ENCODE results near the gene SEC31A.

SEC31A gene

GRCh38 chr4:82890901-82891706 is at the start of gene SEC31A:
Gene SEC31A (minus strand): TSS chr4:82891153. CDS start chr4:82881936, 9,217 bp downstream.
- CTCF ChIA-PET: no interaction called here
- H3K4me1 ChIP-seq (ENCODE audit: control insufficient read depth, insufficient read depth, low read length): peaks cover 7% of the 10 kb centered on the region
- H3K9me3 ChIP-seq (ENCODE audit: control insufficient read depth, insufficient read depth, low read depth, low read length): no peaks in the 10 kb centered on the region
- peak within 1 kb of the TSS; percentile 91 for H3K27ac ChIP-seq (ENCODE audit: extremely low read depth, low read depth, low read length)
- H3K4me3 ChIP-seq (ENCODE audit: low read depth, low read length): peak within 1 kb of the TSS; percentile 81
- POLR2A ChIA-PET: interaction anchor here (1.1 to 1.8 kb wide), 2 partner anchors 121 to 144 kb away, joined by 3 to 6 read pairs; partner anchors contain the start of gene COPS4
- H3K36me3 ChIP-seq (ENCODE audit: control insufficient read depth in 2 of 2, insufficient read depth in 1 of 2, low read length in 2 of 2): peaks cover 11 to 32% of the 10 kb centered on the region in 2 experiments
- TF ChIP-seq KLF7 (tag by site-specific recombination; IDR thresholded peaks at IDR 0.05; ENCODE audit: borderline replicate concordance): peak; percentile 90; the same call in 1 of the 2 replicates
- TF ChIP-seq SP3 (tag by site-specific recombination; IDR thresholded peaks at IDR 0.05): peak; percentile 92
- no peak for TF ChIP-seq OSR2 (tag by site-specific recombination; IDR thresholded peaks at IDR 0.05)
- TF ChIP-seq REPIN1 (tag by site-specific recombination; IDR thresholded peaks at IDR 0.05; ENCODE audit: low read depth): 0 out of 2 replicates have a peak, but pooled peaks have one; percentile 22
- no peak for TF ChIP-seq ZFP3 (tag by site-specific recombination; IDR thresholded peaks at IDR 0.05; ENCODE audit: low read depth)
- TF ChIP-seq ZNF623 (tag by site-specific recombination; IDR thresholded peaks at IDR 0.05): no peak
- no peak for TF ChIP-seq ZNF704 (tag by site-specific recombination; IDR thresholded peaks at IDR 0.05)
- no peak for TF ChIP-seq ZNF366 (tag by site-specific recombination; conservative IDR thresholded peaks at IDR 0.05)
- TF ChIP-seq PRDM1 (tag by site-specific recombination; IDR thresholded peaks at IDR 0.05): 0 out of 2 replicates have a peak, but pooled peaks have one; percentile 11
- TF ChIP-seq ZNF561 (tag by site-specific recombination; IDR thresholded peaks at IDR 0.05; ENCODE audit: borderline replicate concordance): peak; percentile 69; the same call in 1 of the 2 replicates
- TF ChIP-seq, protein P1, sequence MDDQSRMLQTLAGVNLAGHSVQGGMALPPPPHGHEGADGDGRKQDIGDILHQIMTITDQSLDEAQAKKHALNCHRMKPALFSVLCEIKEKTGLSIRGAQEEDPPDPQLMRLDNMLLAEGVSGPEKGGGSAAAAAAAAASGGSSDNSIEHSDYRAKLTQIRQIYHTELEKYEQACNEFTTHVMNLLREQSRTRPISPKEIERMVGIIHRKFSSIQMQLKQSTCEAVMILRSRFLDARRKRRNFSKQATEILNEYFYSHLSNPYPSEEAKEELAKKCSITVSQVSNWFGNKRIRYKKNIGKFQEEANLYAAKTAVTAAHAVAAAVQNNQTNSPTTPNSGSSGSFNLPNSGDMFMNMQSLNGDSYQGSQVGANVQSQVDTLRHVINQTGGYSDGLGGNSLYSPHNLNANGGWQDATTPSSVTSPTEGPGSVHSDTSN (CRISPR knock-in tag; IDR thresholded peaks at IDR 0.05): peak; percentile 83
- peak; percentile 95 for TF ChIP-seq ZNF501 (tag by site-specific recombination; IDR thresholded peaks at IDR 0.05)
- peak; percentile 77 for TF ChIP-seq ZNF76 (tag by site-specific recombination; IDR thresholded peaks at IDR 0.05; ENCODE audit: borderline replicate concordance, low read depth)
- TF ChIP-seq ZNF274 (IDR thresholded peaks at IDR 0.05; ENCODE audit: low read length): no peak
- no peak for TF ChIP-seq ZNF274 (tag by site-specific recombination; IDR thresholded peaks at IDR 0.05; ENCODE audit: borderline replicate concordance)
- peak; percentile 76 for TF ChIP-seq ZBTB8A (tag by site-specific recombination; IDR thresholded peaks at IDR 0.05)
- TF ChIP-seq, protein P2, sequence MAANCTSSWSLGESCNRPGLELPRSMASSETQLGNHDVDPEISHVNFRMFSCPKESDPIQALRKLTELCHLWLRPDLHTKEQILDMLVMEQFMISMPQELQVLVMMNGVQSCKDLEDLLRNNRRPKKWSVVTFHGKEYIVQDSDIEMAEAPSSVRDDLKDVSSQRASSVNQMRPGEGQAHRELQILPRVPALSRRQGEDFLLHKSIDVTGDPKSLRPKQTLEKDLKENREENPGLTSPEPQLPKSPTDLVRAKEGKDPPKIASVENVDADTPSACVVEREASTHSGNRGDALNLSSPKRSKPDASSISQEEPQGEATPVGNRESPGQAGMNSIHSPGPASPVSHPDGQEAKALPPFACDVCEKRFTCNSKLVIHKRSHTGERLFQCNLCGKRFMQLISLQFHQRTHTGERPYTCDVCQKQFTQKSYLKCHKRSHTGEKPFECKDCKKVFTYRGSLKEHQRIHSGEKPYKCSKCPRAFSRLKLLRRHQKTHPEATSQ (tag by site-specific recombination; IDR thresholded peaks at IDR 0.05): 0 out of 2 replicates have a peak, but pooled peaks have one; percentile 39
- peak; percentile 38; the same call in 1 of the 2 replicates for TF ChIP-seq KLF17 (tag by site-specific recombination; IDR thresholded peaks at IDR 0.05)
- TF ChIP-seq, protein P3, sequence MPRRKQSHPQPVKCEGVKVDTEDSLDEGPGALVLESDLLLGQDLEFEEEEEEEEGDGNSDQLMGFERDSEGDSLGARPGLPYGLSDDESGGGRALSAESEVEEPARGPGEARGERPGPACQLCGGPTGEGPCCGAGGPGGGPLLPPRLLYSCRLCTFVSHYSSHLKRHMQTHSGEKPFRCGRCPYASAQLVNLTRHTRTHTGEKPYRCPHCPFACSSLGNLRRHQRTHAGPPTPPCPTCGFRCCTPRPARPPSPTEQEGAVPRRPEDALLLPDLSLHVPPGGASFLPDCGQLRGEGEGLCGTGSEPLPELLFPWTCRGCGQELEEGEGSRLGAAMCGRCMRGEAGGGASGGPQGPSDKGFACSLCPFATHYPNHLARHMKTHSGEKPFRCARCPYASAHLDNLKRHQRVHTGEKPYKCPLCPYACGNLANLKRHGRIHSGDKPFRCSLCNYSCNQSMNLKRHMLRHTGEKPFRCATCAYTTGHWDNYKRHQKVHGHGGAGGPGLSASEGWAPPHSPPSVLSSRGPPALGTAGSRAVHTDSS (tag by site-specific recombination; IDR thresholded peaks at IDR 0.05): no peak
- TF ChIP-seq GFI1B (tag by site-specific recombination; IDR thresholded peaks at IDR 0.05): no peak
- TF ChIP-seq GLIS2 (tag by site-specific recombination; IDR thresholded peaks at IDR 0.05): 0 out of 2 replicates have a peak, but pooled peaks have one; percentile 27
- TF ChIP-seq BCL11B (tag by site-specific recombination; IDR thresholded peaks at IDR 0.05; ENCODE audit: low read depth): 0 out of 2 replicates have a peak, but pooled peaks have one; percentile 33
- TF ChIP-seq BCL11A (tag by site-specific recombination; IDR thresholded peaks at IDR 0.05; ENCODE audit: low read depth): peak; percentile 48; the same call in 1 of the 2 replicates
- peak; percentile 28; the same call in 1 of the 2 replicates for TF ChIP-seq KLF10 (tag by site-specific recombination; IDR thresholded peaks at IDR 0.05)
- no peak for TF ChIP-seq HOXC10 (CRISPR knock-in tag; IDR thresholded peaks at IDR 0.05)
- TF ChIP-seq ZNF391 (tag by site-specific recombination; IDR thresholded peaks at IDR 0.05; ENCODE audit: borderline replicate concordance, low read depth): peak; percentile 78; the same call in 1 of the 2 replicates
- TF ChIP-seq ZNF677 (tag by site-specific recombination; IDR thresholded peaks at IDR 0.05): no peak
- no peak for TF ChIP-seq ZNF830 (tag by site-specific recombination; IDR thresholded peaks at IDR 0.05; ENCODE audit: low read depth)
- TF ChIP-seq ZFP37 (tag by site-specific recombination; IDR thresholded peaks at IDR 0.05): peak; percentile 92
- no peak for TF ChIP-seq ZNF707 (tag by site-specific recombination; IDR thresholded peaks at IDR 0.05)
